H1 (cell line): ENCODE data around the gene CELF1. TPM values are rescaled to one million over a fixed set of nuclear protein-coding genes. Genes with fewer than 3 reads are reported as not detected.
A peak's percentile ranks its signal among the peaks of the same experiment; 100 is the strongest.

Experiments used
- CTCF ChIA-PET: fragments of 300-600 bp; sonication (Branson Sonifier 250); formaldehyde crosslinking; loops from one replicate; lab custom pipeline; 2021; ENCODE audit not compliant: partially characterized antibody; lab: Charles Lee
- POLR2A ChIA-PET: fragments of 300-600 bp; sonication (Branson Sonifier 250); formaldehyde crosslinking; loops from one replicate; lab custom pipeline; 2021; ENCODE audit warnings: inconsistent platforms; ENCODE audit not compliant: partially characterized antibody; lab: Charles Lee
- DNase-seq, 2 experiments: peaks; one replicate each; pipeline versions ENCODE4 v3.0.0 to v3.0.0-alpha.2; 2010 to 2022; ENCODE audit warnings: low spot score in 2 of 2, low read depth in 1 of 2, mixed read lengths in 1 of 2
- FAIRE-seq: peaks from 2 replicates; lab custom pipeline; 2011; peaks lifted over from hg19 to GRCh38; lab: Jason Lieb, UNC
- H2AFZ ChIP-seq: 2 replicates; pipeline ENCODE4 v1.8.1; 2012; ENCODE audit warnings: low read length, inconsistent platforms
- H2AK5ac ChIP-seq: 2 replicates; pipeline ENCODE4 v1.6.1; 2013; ENCODE audit warnings: low read depth, low read length
- H2BK120ac ChIP-seq: replicated peaks from 2 replicates; pipeline ENCODE3; 2013; ENCODE audit warnings: low read depth, low read length, inconsistent platforms
- H2BK12ac ChIP-seq: 2 replicates; pipeline ENCODE4 v1.6.1; 2013; ENCODE audit warnings: low read depth, low read length
- H2BK15ac ChIP-seq: 2 replicates; pipeline ENCODE4 v1.6.1; 2013; ENCODE audit warnings: low read length
- H2BK20ac ChIP-seq: 2 replicates; pipeline ENCODE4 v1.6.1; 2013; ENCODE audit warnings: low read length
- H2BK5ac ChIP-seq: 2 replicates; pipeline ENCODE4 v1.6.1; 2013; ENCODE audit warnings: low read depth, low read length
- H3K14ac ChIP-seq: 2 replicates; pipeline ENCODE4 v1.6.1; 2013; ENCODE audit warnings: inconsistent platforms; ENCODE audit not compliant: insufficient read length
- H3K18ac ChIP-seq: 2 replicates; pipeline ENCODE4 v1.6.1; 2013; ENCODE audit warnings: low read length; ENCODE audit errors: extremely low read depth
- H3K23ac ChIP-seq: 2 replicates; pipeline ENCODE4 v1.6.1; 2013; ENCODE audit warnings: inconsistent platforms; ENCODE audit not compliant: insufficient read length
- H3K23me2 ChIP-seq: 2 replicates; pipeline ENCODE4 v1.6.1; 2013; ENCODE audit warnings: low read depth, low read length
- H3K27ac ChIP-seq: 2 replicates; pipeline ENCODE4 v1.6.1; 2011; ENCODE audit warnings: low read depth, low read length, inconsistent platforms
- H3K27me3 ChIP-seq, 4 experiments: replicated peaks in 1 of 4; 1 replicate in 1 of 4; 2 replicates in 3 of 4; pipeline versions ENCODE4 v1.6.1 to v1.8.1; 2011 to 2013; ENCODE audit warnings: low read length in 3 of 4, mild to moderate bottlenecking in 3 of 4, inconsistent platforms in 2 of 4, mixed read lengths in 2 of 4, moderate library complexity in 1 of 4; ENCODE audit not compliant: control insufficient read depth in 3 of 4, insufficient read depth in 3 of 4; ENCODE audit errors: extremely low read depth in 1 of 4
- H3K36me3 ChIP-seq, 4 experiments: 2 replicates each; pipeline versions ENCODE4 v1.6.1 to v1.8.1; 2011 to 2013; ENCODE audit warnings: mild to moderate bottlenecking in 4 of 4, low read length in 3 of 4, moderate library complexity in 2 of 4, control low read depth in 1 of 4, inconsistent platforms in 1 of 4; ENCODE audit not compliant: insufficient read depth in 4 of 4, control insufficient read depth in 2 of 4
- H3K4ac ChIP-seq: replicated peaks from 2 replicates; pipeline ENCODE3; 2013; ENCODE audit warnings: low read length, low read depth, mixed read lengths, inconsistent platforms; ENCODE audit not compliant: insufficient read length
- H3K4me1 ChIP-seq, 4 experiments: replicated peaks in 1 of 4; 1 replicate in 1 of 4; 2 replicates in 3 of 4; pipeline versions ENCODE4 v1.6.1 to v1.8.1; 2011 to 2013; ENCODE audit warnings: low read length in 3 of 4, inconsistent platforms in 2 of 4, mixed read lengths in 1 of 4; ENCODE audit not compliant: insufficient read depth in 4 of 4, control insufficient read depth in 3 of 4
- H3K4me2 ChIP-seq, 2 experiments: 2 replicates each; pipeline versions ENCODE4 v1.6.1 to v1.8.1; 2011 to 2013; ENCODE audit warnings: low read depth in 2 of 2, low read length in 2 of 2, control low read depth in 1 of 2, inconsistent platforms in 1 of 2, mild to moderate bottlenecking in 1 of 2; ENCODE audit not compliant: insufficient read depth in 1 of 2
- H3K4me3 ChIP-seq, 4 experiments: fragments of 200-600, 300-600 bp in 1 of 4; sonication (generic), shearing (Covaris generic), sonication (Bioruptor Twin) in 1 of 4; 2 replicates each; pipeline versions ENCODE4 v1.5.1 to v1.8.1; 2011 to 2016; ENCODE audit warnings: low read length in 4 of 4, low read depth in 3 of 4, control low read depth in 2 of 4, inconsistent platforms in 2 of 4, mild to moderate bottlenecking in 2 of 4, mixed read lengths in 1 of 4, moderate library complexity in 1 of 4; ENCODE audit not compliant: insufficient read depth in 2 of 4; ENCODE audit errors: extremely low read depth in 1 of 4
- H3K56ac ChIP-seq: replicated peaks from 2 replicates; pipeline ENCODE3; 2013; ENCODE audit warnings: low read depth, mild to moderate bottlenecking, mixed read lengths, low read length, inconsistent platforms; ENCODE audit not compliant: insufficient read length
- H3K79me1 ChIP-seq: 2 replicates; pipeline ENCODE4 v1.6.1; 2013; ENCODE audit warnings: low read depth, low read length, control low read depth
- H3K79me2 ChIP-seq, 2 experiments: 2 replicates each; pipeline versions ENCODE4 v1.6.1 to v1.8.1; 2012 to 2013; ENCODE audit warnings: low read length in 2 of 2, mild to moderate bottlenecking in 2 of 2, inconsistent platforms in 1 of 2; ENCODE audit not compliant: insufficient read depth in 2 of 2, control insufficient read depth in 1 of 2
- H3K9ac ChIP-seq, 4 experiments: replicated peaks in 1 of 4; 1 replicate in 1 of 4; 2 replicates in 3 of 4; pipeline versions ENCODE4 v1.6.1 to v1.8.1; 2011 to 2013; ENCODE audit warnings: low read depth in 3 of 4, low read length in 3 of 4, control low read depth in 2 of 4, mild to moderate bottlenecking in 2 of 4, moderate library complexity in 2 of 4, inconsistent platforms in 1 of 4; ENCODE audit errors: extremely low read depth in 1 of 4
- H3K9me3 ChIP-seq, 2 experiments: 2 replicates each; pipeline versions ENCODE4 v1.6.1 to v1.8.1; 2012 to 2013; ENCODE audit warnings: mild to moderate bottlenecking in 2 of 2, moderate library complexity in 2 of 2, control low read depth in 1 of 2, inconsistent platforms in 1 of 2, low read depth in 1 of 2, low read length in 1 of 2, mixed read lengths in 1 of 2; ENCODE audit not compliant: insufficient read depth in 2 of 2
- H4K20me1 ChIP-seq, 2 experiments: replicated peaks in 1 of 2; 2 replicates each; pipeline versions ENCODE3 to v1.8.1; 2011 to 2013; ENCODE audit warnings: inconsistent platforms in 2 of 2, low read length in 2 of 2, mild to moderate bottlenecking in 1 of 2; ENCODE audit not compliant: insufficient read depth in 2 of 2, control insufficient read depth in 1 of 2
- H4K5ac ChIP-seq: 2 replicates; pipeline ENCODE4 v1.6.1; 2013; ENCODE audit warnings: low read length, low read depth, mixed read lengths, inconsistent platforms; ENCODE audit not compliant: insufficient read length
- H4K8ac ChIP-seq: 2 replicates; pipeline ENCODE4 v1.8.0; 2013; ENCODE audit warnings: mild to moderate bottlenecking, moderate library complexity, low read length, inconsistent platforms; ENCODE audit not compliant: insufficient read depth; ENCODE audit errors: extremely low read depth
- H4K91ac ChIP-seq: replicated peaks from 2 replicates; pipeline ENCODE3; 2013; ENCODE audit warnings: low read length, mixed read lengths, inconsistent platforms; ENCODE audit not compliant: insufficient read length
- TBP ChIP-seq: IDR thresholded peaks from 2 replicates; pipeline ENCODE4 v1.6.1; 2011; ENCODE audit warnings: low read depth, low read length, improper control_type of control experiment
- WGBS, 2 experiments: shearing (Covaris generic) in 1 of 2; methylation state at CpG; one replicate each; pipeline versions ENCODE4 v1.1.6 to v1.1.7; 2013 to 2015; ENCODE audit warnings: low lambda C conversion rate in 2 of 2, mixed read lengths in 2 of 2, inconsistent platforms in 1 of 2, low coverage in 1 of 2, missing lambda C conversion rate in 1 of 2; ENCODE audit not compliant: insufficient replicate concordance in 2 of 2, insufficient coverage in 1 of 2, insufficient read length in 1 of 2; ENCODE audit errors: extremely low coverage in 1 of 2, missing lambda C conversion rate in 1 of 2; 5-methylcytosine and 5-hydroxymethylcytosine counted together
- polyA plus RNA-seq, 7 experiments: library from polyadenylated mRNA; depleted of rRNA in 3 of 7; stranded (reverse) in 5 of 7; unstranded in 2 of 7; fragments of >200 nt in 5 of 7; fragments of 200-250 nt in 2 of 7; gene quantifications; 1 replicate in 5 of 7; 2 replicates in 1 of 7; 4 replicates in 1 of 7; pipeline versions ENCODE4 v1.2.1 to v1.2.3, GENCODE V29; 2011 to 2013; ENCODE audit warnings: missing spikeins in 2 of 7, mixed read lengths in 2 of 7
- total RNA-seq: library from RNA; stranded (reverse); fragmentation: NEBNext Ultra II Directional; extraction: Animal tissue kit (Norgen Biotek cat#: 25700); gene quantifications from 2 replicates; pipeline ENCODE4 v1.2.1, GENCODE V29; 2021

CELF1 gene
- total and polyA plus RNA-seq, 2 of the 8 experiments (the other 6 are each of a cell fraction or from before 2014, with no cell fraction given): 131 to 197 TPM

- H3K9me3 ChIP-seq: no peaks in the 10 kb centered on the region
- H3K4me3 ChIP-seq: no peak overlapping the region
- H2AK5ac ChIP-seq: no peak overlapping the region
- no peak overlapping the region for H2BK120ac ChIP-seq
- H3K9ac ChIP-seq: no peak overlapping the region
- no peak overlapping the region for H2BK20ac ChIP-seq
- DNase-seq (no peak), FAIRE-seq (no peak)
- peaks cover 0 to 10% (median 4%) of the 10 kb centered on the region in 4 experiments; a peak in 5 of 7 replicates for H3K4me1 ChIP-seq
- H3K79me1 ChIP-seq: peaks cover 4% of the 10 kb centered on the region
- 90% methylated on average over 10 of the region's 10 CpGs; no CpG with 5 or more reads in 1 of the 2 experiments for WGBS, 2 experiments
- POLR2A ChIA-PET: interaction anchor here (0.6 to 8.8 kb wide), 6 partner anchors 7 to 39 kb away, joined by 3 to 65 read pairs (median 4); partner anchors contain the start of genes CELF1, KBTBD4, NDUFS3 and PTPMT1
- no peak overlapping the region for H4K8ac ChIP-seq
- H4K5ac ChIP-seq: no peak overlapping the region
- H2BK5ac ChIP-seq: no peak overlapping the region
- H3K23ac ChIP-seq: no peak overlapping the region
- H3K4ac ChIP-seq: no peak overlapping the region
- no peak overlapping the region for H3K27ac ChIP-seq
- H2AFZ ChIP-seq: no peak overlapping the region
- H3K4me2 ChIP-seq: peak overlapping the region in 1 of 2 experiments; percentile 30; a peak in 1 of 4 replicates
- H3K14ac ChIP-seq: no peak overlapping the region
- H4K91ac ChIP-seq: no peak overlapping the region
- CTCF ChIA-PET: interaction anchor here (0.9 to 5.3 kb wide), 6 partner anchors 8 to 78 kb away, joined by 3 to 25 read pairs (median 4); partner anchors contain the start of gene CELF1
- peaks cover 0 to 5% (median 0%) of the 10 kb centered on the region in 4 experiments; a peak in 2 of 8 replicates for H3K36me3 ChIP-seq
- H2BK15ac ChIP-seq: no peak overlapping the region
- no peak overlapping the region for H2BK12ac ChIP-seq
- peaks cover 29 to 33% of the 10 kb centered on the region in 2 experiments for H4K20me1 ChIP-seq
- H3K79me2 ChIP-seq: peaks cover 52 to 99% of the 10 kb centered on the region in 2 experiments
- no peak overlapping the region for H3K56ac ChIP-seq
- H3K18ac ChIP-seq: no peak overlapping the region
- no peaks in the 10 kb centered on the region for H3K27me3 ChIP-seq
- no peaks in the 10 kb centered on the region for H3K23me2 ChIP-seq
- 0 out of 2 replicates have a peak, but pooled peaks have one; percentile 25 for TF ChIP-seq TBP
These were observed 14.0 kb downstream of the CELF1 start for GRCh38 chr11:47538741-47539565.
